RWPE1 (cell line): Measurements from ENCODE around the gene TOP3B.

ENCODE experiments used
- CTCF ChIA-PET: fragments of 350-600 bp; sonication (Branson Sonifier 250); formaldehyde crosslinking; extraction: SDS; loops from one replicate; lab custom pipeline; 2021; lab: Yijun Ruan, JAX
- POLR2A ChIA-PET: fragments of 400-600 bp; formaldehyde crosslinking; extraction: SDS; loops from one replicate; lab custom pipeline; 2020; ENCODE audit warnings: antibody characterized with exemption; ENCODE audit not compliant: low non-redundant PET; lab: Yijun Ruan, JAX
- DNase-seq: peaks from one replicate; pipeline ENCODE4 v3.0.0; 2012; ENCODE audit warnings: low spot score
- H3K27ac ChIP-seq: fragments of 450-650 bp; 2 replicates; pipeline ENCODE4 v1.5.1; 2017
- TF ChIP-seq, protein P1 (sequence below): fragments of 450-650 bp; conservative IDR thresholded peaks from 2 replicates; pipeline ENCODE4 v1.5.1; 2017; ENCODE audit warnings: low read depth, mild to moderate bottlenecking

TOP3B gene

DNA sequence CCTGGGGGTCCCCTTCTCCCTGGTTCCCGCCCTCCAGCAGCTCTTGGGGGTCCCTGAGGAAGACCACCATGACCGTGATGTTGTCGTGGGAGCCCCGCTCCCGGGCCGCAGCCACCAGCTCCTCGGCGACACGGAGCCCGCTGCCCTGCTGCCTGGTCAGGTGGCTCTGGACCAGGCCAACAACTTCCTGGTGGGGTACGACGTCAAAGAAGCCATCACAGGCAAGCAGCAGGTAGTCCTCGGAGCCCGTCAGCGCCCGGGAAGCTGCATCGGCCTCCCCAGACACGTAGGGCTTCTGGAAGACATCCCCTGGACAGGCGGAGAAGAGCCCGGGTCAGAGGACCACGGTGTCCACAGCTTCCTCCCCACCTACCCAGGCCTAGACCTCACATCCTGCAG, 59.4 kb downstream of the TOP3B start:
- DNase-seq = no peak
- no peak overlapping the region for H3K27ac ChIP-seq
- TF ChIP-seq, protein P1, sequence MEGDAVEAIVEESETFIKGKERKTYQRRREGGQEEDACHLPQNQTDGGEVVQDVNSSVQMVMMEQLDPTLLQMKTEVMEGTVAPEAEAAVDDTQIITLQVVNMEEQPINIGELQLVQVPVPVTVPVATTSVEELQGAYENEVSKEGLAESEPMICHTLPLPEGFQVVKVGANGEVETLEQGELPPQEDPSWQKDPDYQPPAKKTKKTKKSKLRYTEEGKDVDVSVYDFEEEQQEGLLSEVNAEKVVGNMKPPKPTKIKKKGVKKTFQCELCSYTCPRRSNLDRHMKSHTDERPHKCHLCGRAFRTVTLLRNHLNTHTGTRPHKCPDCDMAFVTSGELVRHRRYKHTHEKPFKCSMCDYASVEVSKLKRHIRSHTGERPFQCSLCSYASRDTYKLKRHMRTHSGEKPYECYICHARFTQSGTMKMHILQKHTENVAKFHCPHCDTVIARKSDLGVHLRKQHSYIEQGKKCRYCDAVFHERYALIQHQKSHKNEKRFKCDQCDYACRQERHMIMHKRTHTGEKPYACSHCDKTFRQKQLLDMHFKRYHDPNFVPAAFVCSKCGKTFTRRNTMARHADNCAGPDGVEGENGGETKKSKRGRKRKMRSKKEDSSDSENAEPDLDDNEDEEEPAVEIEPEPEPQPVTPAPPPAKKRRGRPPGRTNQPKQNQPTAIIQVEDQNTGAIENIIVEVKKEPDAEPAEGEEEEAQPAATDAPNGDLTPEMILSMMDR = no peak
- POLR2A ChIA-PET = no interaction called here
- CTCF ChIA-PET = no interaction called here

DNA sequence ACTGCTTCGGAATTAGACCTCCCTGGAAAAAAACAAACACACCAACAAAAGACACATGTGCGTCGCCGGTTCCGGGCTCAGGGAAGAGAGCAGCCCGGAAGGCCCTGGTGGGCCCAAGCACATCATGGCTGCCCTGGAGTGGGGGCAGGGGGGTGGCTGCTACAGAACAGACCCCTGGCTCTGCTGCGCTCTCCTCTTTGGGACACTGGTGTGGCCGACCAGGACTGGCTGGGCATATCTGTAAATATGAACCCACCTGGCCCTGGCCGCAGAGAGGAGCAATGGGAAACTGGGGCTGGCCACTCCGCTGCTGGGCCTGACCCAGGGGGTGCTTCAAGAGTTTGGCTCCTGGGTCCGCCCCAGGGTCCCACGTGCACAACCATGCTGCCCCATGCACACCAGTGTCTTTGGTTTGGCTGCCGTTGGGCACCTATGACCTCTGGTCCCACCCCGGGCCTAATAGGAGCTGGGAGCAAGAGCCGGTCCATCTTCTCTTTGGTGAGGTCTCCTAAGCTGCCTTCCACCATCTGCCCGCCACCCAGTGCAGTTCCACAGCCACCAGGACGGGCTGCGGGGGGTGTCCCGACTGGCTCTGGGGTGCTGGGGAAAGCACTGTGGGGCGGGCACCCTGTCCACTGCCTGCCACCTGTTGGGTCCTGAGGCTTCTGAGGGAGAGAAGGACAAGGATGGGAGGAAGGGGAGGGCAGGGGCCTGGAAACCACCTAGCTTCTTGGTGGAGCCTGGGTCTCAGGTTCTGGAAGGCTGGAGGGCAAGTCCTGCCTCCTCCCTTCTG, 60.0 kb downstream of the TOP3B start:
- ChIA-PET POLR2A (no interaction called here), CTCF (interaction anchor here (0.6 kb wide), 1 partner anchor 15 kb away, joined by 3 read pairs; no protein-coding TSS in a partner anchor)
- DNase-seq = no peak
- no peak overlapping the region for H3K27ac ChIP-seq
- TF ChIP-seq, protein P1 = no peak

DNA sequence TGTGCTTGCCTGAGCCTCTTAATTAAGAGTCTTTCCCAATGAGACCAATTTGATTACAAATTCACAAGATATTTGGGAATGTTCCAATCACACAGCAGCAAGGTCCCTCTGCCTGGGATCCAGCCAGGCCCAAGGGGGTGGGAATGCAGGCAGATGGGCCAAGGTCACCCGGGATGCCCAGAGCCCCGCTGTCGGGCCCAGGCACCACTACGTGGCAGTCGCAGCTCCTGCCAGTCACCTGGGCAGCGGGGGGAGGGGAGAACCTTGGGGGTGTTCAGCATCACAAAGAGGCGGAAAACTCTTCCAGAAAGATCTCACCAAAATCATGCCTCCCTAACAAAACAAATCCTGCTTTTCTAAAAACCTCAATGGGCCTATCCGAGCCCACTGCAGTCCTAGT, 60.9 kb downstream of the TOP3B start:
- CTCF ChIA-PET = interaction anchor here (0.6 kb wide), 1 partner anchor 16 kb away, joined by 3 read pairs; no protein-coding TSS in a partner anchor
- POLR2A ChIA-PET = no interaction called here
- no peak for DNase-seq
- H3K27ac ChIP-seq = no peak overlapping the region
- TF ChIP-seq, protein P1 = no peak

DNA sequence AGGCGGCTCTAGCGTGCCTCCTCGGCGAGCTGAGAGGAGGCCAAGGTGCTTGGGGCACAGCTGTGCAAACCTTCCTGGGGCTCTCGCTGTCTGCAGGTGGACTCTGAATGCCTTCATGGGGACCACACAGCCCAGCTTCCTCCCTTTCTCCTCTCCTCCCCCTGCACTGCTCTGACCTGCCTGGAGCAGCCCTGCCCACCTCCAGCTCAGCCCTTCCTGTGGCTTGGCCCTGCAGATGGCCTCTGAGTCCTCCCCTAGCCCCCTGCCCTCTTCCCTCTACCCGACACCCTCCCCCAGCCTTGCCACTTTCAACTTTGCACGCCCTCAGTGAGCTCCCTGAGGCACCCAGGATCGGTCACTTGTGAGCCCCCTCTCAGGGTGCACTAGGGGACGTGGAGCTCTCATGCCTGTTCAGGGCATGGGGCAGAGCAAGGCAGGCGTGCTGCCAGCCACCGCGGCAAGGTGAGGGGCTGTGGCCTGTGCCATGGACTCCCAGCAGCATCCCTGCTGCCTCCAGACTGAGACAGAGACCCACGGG, 61.3 kb downstream of the TOP3B start:
- POLR2A ChIA-PET = no interaction called here
- CTCF ChIA-PET = no interaction called here
- no peak overlapping the region for H3K27ac ChIP-seq
- DNase-seq = no peak
- TF ChIP-seq, protein P1 = no peak

DNA sequence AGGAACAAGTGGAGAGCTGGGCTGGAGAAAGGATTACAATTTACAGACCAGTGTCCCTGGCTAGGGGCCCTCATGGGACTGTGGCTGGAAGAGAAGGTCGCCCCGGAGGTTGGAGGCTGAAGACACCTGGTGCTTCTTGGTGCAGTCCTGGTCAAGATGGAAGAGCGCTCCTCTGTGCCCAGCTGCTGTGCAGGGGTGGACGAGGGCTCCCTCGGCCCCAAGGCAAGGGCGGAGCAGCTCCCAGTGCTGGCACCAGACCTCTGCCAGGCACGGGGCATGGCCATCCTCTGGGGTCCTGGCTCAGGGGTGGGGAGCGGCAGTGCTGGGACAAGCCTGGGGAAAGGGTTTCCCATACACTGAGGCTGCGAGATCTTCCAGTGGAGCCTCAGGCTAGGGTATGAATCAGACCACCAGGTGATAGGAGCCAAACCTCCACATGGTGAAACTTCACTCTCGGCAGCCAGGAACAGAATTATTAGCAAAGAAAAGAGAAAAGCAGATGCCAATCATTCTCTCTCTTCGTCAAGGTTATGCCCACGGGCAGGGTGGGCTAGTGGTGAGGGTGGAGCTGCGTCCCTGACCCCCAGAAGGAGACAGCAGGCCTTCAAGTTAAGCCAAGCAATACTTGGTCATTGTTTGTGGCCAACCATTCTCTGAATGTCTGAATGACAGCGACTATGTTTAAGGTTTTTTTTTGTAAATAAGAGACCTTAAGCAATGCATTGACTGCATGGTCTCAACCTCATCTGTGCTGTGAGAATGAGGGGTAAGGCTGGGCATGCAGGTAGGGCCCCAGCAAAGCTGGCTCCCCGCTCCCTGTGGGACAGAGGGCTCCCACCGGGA, 62.0 kb downstream of the TOP3B start:
- no peak overlapping the region for H3K27ac ChIP-seq
- TF ChIP-seq, protein P1 = no peak
- no peak for DNase-seq
- ChIA-PET CTCF (no interaction called here), POLR2A (no interaction called here)
